ENCODE measurements around the gene PDGFRB.

DNA sequence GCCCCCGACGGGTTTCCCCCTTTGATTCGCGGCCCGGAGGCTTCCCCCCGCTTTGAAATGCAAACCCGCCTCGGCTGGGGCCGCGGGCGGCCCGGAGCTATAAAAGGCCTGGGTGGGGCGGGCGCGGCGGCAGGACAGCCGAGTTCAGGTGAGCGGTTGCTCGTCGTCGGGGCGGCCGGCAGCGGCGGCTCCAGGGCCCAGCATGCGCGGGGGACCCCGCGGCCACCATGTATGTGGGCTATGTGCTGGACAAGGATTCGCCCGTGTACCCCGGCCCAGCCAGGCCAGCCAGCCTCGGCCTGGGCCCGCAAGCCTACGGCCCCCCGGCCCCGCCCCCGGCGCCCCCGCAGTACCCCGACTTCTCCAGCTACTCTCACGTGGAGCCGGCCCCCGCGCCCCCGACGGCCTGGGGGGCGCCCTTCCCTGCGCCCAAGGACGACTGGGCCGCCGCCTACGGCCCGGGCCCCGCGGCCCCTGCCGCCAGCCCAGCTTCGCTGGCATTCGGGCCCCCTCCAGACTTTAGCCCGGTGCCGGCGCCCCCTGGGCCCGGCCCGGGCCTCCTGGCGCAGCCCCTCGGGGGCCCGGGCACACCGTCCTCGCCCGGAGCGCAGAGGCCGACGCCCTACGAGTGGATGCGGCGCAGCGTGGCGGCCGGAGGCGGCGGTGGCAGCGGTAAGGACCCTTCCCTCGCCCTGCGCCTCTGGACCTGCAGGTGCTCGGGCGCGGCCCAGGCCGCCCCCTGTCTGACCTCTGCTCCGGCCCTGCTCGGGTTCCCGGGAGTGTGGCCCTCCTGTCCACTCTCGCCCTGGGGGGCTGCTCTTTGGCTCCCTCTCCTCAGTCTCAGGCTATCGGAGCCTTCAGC, 11.2 kb upstream of the PDGFRB start, which contains the start of gene CDX1:
- TF ChIP-seq SMC3 (IDR thresholded peaks at IDR 0.05; ENCODE audit: low read depth, low read length), result no peak
- no peak for TF ChIP-seq MAFK (IDR thresholded peaks at IDR 0.05; ENCODE audit: low read depth, low read length)
- TF ChIP-seq, protein P1, sequence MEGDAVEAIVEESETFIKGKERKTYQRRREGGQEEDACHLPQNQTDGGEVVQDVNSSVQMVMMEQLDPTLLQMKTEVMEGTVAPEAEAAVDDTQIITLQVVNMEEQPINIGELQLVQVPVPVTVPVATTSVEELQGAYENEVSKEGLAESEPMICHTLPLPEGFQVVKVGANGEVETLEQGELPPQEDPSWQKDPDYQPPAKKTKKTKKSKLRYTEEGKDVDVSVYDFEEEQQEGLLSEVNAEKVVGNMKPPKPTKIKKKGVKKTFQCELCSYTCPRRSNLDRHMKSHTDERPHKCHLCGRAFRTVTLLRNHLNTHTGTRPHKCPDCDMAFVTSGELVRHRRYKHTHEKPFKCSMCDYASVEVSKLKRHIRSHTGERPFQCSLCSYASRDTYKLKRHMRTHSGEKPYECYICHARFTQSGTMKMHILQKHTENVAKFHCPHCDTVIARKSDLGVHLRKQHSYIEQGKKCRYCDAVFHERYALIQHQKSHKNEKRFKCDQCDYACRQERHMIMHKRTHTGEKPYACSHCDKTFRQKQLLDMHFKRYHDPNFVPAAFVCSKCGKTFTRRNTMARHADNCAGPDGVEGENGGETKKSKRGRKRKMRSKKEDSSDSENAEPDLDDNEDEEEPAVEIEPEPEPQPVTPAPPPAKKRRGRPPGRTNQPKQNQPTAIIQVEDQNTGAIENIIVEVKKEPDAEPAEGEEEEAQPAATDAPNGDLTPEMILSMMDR (conservative IDR thresholded peaks at IDR 0.05; ENCODE audit: low read depth, low read length), result no peak
- TF ChIP-seq RFX5 (IDR thresholded peaks at IDR 0.05; ENCODE audit: low read depth, low read length), result no peak
